Mesodermal cell (in vitro differentiated cells): ENCODE measurements around the gene TCP10L. TPM values are rescaled to one million over a fixed set of nuclear protein-coding genes. Genes with fewer than 3 reads are reported as not detected.
A peak's percentile ranks its signal among the peaks of the same experiment; 100 is the strongest.
"Not testable (repeated sequence)": the region's sequence is repeated elsewhere in the genome, so short reads cannot be mapped to it uniquely, and the experiment has no call there.

Experiments
- H3K27ac ChIP-seq: 2 replicates; pipeline ENCODE4 v1.7.0; 2013; ENCODE audit warnings: mild to moderate bottlenecking, low read depth, low read length, moderate library complexity; ENCODE audit not compliant: severe bottlenecking
- H3K36me3 ChIP-seq: 2 replicates; pipeline ENCODE4 v1.7.1; 2013; ENCODE audit warnings: mild to moderate bottlenecking, low read length, moderate library complexity; ENCODE audit not compliant: control insufficient read depth, insufficient read depth
- H3K4me1 ChIP-seq: one replicate; pipeline ENCODE4 v1.7.1; 2013; ENCODE audit warnings: mild to moderate bottlenecking, low read length; ENCODE audit not compliant: insufficient read depth, control insufficient read depth, poor library complexity, severe bottlenecking
- H3K4me3 ChIP-seq: 2 replicates; pipeline ENCODE4 v1.7.0; 2013; ENCODE audit warnings: low read length, control low read depth, mild to moderate bottlenecking; ENCODE audit not compliant: insufficient read depth, poor library complexity, severe bottlenecking; ENCODE audit errors: extremely low read depth
- H3K9me3 ChIP-seq: 2 replicates; pipeline ENCODE4 v1.7.1; 2013; ENCODE audit warnings: mild to moderate bottlenecking, low read length, moderate library complexity; ENCODE audit not compliant: control insufficient read depth
- WGBS, 2 experiments: methylation state at CpG; one replicate each; pipeline ENCODE4 v1.1.5; 2013; ENCODE audit warnings: missing lambda C conversion rate in 2 of 2; ENCODE audit not compliant: insufficient coverage in 2 of 2; 5-methylcytosine and 5-hydroxymethylcytosine counted together
- polyA plus RNA-seq, 2 experiments: library from polyadenylated mRNA; stranded (reverse); fragments of 50-300 nt; gene quantifications; one replicate each; pipeline ENCODE4 v1.2.3, GENCODE V29; 2013

Gene TCP10L, protein sequence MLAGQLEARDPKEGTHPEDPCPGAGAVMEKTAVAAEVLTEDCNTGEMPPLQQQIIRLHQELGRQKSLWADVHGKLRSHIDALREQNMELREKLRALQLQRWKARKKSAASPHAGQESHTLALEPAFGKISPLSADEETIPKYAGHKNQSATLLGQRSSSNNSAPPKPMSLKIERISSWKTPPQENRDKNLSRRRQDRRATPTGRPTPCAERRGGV
- polyA plus RNA-seq (2013, experiment 1 of 2) = 0.85 TPM
- 1.2 TPM for polyA plus RNA-seq (2013, experiment 2 of 2)

DNA sequence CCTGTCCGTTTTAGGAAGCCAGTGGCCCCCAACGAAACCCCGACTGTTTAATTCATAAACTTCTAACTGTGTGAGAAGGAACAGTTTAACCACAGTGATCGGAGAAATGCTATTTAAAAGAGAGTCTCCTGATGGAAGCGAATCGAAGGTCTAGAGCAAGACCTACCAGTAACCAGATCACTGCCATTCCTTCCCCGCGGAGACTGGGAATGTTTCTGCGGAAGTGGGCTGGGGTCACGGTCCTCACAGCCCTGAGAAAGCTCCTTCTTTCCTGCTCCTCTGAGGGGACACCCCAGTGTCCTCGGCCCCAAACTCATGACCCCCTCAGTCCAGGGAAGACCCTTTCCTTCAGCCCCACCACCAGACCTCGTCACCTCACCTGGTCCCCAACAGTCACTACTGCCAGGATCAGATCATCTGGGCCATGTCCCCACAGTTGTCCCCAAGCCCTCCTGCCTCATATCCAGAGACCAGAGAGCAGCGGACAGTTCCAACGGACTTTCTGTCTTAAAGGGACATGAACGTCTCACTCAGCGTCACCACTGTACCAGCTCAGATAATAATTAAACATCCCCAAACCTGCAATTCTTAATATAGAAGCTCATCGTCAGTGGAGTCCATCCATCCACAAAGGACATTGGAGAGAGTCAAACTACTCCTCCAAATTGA is at the start of gene TCP10L:
Gene TCP10L (minus strand): TSS at position 482 of the 669 bp plus-strand sequence. CDS start 1,219 bp downstream, outside the sequence.
- Histone ChIP-seq H3K4me1 (no peaks in the 10 kb centered on the region), H3K4me3 (no peak within 1 kb of the TSS), H3K27ac (no peak within 1 kb of the TSS), H3K36me3 (no peaks in the 10 kb centered on the region), H3K9me3 (no peaks in the 10 kb centered on the region)
- 84 to 87% methylated on average over 15 to 17 of the region's 17 CpGs for WGBS, 2 experiments

DNA sequence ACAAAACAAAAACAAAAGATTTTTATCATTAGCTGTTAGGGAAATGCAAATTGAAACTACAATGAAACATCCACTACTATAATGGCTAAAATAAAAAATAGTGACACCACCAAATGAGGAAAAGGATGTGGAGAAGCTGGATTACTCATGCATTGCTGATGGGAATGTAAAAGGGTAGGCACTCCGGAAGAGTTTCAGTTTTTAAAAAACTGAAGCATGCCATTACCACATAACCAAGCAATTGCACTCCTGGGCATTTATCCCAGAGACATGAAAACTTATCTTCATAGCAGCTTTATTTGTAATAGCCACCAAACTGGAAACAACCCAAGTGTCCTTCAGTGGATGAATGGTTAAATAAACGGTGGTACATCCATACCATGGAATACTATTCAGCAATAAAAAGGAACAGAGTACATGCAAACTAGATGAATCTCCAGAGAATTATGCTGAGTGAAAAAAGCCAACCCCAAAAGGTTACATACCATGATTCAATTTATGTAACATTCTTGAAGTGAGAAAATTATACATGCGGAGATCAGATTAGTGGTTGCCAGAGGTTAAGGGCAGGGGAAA is 41.4 kb upstream of the TCP10L start:
- no peak overlapping the region for H3K27ac ChIP-seq
- H3K9me3 ChIP-seq = no peaks in the 10 kb centered on the region
- H3K36me3 ChIP-seq = peaks cover 9% of the 10 kb centered on the region
- 78 to 88% methylated on average over 1 of the region's 3 CpGs for WGBS, 2 experiments
- no peaks in the 10 kb centered on the region for H3K4me1 ChIP-seq
- H3K4me3 ChIP-seq = no peak overlapping the region

DNA sequence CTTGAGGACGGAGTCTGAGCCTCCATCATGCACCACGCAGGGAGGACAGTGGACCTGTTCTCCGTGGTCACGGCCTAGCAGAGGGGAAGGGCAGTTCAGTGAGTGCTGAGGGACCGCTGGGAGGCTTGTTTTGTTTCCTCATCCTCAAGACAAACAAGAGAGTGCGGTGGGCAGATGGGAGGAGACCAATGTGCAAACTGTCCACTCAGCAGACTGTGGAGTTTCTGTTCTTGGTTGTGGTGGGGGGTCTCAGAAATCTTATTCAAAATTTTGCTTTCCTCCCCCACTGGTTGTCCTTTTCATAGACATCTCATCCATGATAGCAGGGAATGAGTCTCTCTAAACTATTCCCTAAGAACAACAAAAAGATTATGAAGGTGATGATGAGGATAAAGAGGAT is 32.9 kb upstream of the TCP10L start:
- WGBS, 2 experiments = no CpG with 5 or more reads among the region's 6 CpGs
- H3K4me3 ChIP-seq, H3K36me3 ChIP-seq, H3K9me3 ChIP-seq, H3K27ac ChIP-seq, H3K4me1 ChIP-seq: not testable (repeated sequence)

DNA sequence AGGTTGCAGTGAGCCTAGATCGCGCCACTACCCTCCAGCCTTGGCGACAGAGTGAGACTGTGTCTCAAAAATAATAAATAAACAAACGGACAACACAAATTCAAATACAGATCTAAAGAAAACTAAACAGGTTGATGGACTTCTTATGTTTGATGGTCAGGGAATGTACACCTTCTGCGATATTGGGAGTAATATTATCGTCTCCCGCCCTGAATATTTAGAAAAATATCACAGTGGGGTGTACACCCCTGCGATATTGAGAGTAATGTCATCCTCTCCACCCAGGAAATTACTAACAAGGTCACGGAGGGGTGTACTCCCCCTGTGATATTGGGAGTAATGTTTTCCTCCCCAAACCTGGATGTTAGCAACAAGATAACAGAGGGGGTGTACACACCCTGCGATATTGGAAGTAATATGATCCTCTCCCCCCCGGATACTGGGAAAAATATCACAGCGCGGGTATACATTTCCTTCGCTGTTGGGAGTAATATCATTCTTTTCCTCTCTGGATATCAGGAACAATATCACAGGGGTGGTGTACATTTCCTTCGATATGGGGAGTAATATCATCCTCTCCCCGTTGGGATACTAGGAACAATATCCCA is 28.2 kb upstream of the TCP10L start:
- WGBS, 2 experiments = 87 to 100% methylated on average over 3 to 5 of the region's 16 CpGs
- H3K9me3 ChIP-seq = no peaks in the 10 kb centered on the region
- H3K36me3 ChIP-seq = peaks cover 14% of the 10 kb centered on the region
- peak overlapping the region; percentile 100 for H3K27ac ChIP-seq
- H3K4me3 ChIP-seq = peak overlapping the region; percentile 94
- H3K4me1 ChIP-seq = no peaks in the 10 kb centered on the region

DNA sequence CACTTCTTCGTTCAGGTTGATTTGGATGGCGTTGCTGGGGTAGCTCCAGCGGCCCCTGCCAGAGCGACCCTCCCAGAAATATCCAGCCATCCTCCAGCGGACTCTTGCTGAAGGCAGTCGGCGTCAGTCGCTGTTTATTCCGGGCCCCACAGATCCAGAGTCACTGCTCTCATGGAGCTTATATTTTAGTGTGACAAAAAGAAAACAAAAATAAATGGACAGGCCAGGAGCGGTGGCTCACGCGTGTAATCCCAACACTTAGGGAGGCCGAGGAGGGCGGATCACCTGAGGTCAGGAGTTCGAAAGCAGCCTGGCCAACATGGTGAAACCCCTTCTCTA is 27.6 kb upstream of the TCP10L start:
- Histone ChIP-seq H3K27ac (peak overlapping the region; percentile 100), H3K4me1 (no peaks in the 10 kb centered on the region), H3K36me3 (peaks cover 18% of the 10 kb centered on the region), H3K4me3 (peak overlapping the region; percentile 94), H3K9me3 (no peaks in the 10 kb centered on the region)
- WGBS, 2 experiments = 18 to 22% methylated on average over 7 to 10 of the region's 15 CpGs

DNA sequence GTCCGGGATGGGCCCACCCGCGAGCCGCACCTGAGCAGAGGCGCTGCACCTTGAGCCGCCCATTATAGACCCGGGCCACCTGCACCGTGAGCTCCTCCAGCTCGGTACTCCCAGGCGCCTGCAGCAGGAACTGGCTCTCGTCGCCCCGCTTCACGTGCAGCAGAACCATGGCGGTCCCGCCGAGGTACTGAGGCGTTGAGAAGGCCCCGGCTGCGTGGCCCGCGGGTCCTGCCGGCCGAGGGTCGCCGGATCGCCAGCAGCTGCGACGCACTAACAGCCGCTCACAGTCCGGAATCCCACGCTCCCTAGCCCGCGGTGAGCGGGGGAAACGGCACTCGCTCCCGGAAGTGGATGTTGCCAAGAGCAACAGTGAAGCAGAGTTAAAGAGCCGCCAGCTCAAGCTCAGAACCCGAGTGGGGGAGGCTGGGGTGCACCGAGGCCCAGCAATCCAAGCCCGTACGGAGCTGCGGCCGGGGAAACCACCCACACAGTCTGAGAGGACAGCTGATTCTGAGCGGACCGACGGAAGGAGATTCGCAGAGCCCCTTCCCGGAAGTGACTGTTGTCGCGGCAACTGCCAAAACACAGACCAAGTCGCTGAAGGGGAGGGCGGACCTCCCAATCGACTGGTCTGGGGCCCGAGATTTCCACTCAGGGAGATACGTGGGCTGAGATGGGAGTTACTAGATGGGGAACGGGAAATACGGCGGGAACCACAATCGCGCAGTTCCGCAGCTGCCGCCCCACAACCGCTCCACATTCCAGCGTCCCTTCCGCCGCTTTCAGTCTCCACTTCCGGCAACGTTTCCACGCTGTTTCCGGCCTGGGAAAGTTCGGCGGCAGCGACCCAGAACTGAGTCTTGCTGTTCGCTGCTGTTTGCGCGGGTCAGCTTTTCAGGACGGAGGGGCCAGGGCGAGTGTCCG is 27.0 kb upstream of the TCP10L start, which contains the start of gene CFAP298:
Gene CFAP298 (minus strand): TSS at position 303 of the 924 bp plus-strand sequence. CDS start 134 bp downstream, at position 169.
- Histone ChIP-seq H3K9me3 (no peaks in the 10 kb centered on the region), H3K4me3 (peak within 1 kb of the TSS; percentile 94), H3K27ac (peak within 1 kb of the TSS; percentile 100), H3K4me1 (no peaks in the 10 kb centered on the region), H3K36me3 (peaks cover 24% of the 10 kb centered on the region)
- WGBS, 2 experiments = 0 to 1% methylated on average over 63 to 67 of the region's 81 CpGs

DNA sequence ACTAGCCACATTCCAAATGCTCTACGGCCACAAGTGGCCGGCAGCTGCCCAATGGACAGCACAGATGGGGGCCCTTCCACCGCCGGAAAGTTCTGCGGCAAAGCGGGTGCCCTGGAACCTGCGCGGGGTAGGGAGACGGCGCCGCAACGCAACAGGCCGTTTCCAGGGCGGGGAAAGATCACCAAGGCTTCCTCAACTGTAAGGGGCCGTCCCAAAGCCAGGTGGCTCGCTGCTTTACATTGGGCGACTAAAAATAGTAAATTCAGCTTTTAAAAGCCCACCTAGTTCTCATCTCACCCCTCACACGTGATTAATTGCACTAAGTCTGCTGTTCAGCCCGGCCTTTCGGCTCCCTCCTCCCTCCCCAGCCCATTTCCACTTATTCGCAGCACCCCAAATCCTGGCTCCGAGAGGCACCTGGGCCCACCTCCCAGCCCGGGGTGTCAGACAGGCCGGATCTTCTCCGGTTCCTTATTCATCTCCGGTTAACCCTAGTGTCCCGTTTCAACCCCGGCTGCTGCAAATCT is 26.2 kb upstream of the TCP10L start:
- Histone ChIP-seq H3K9me3 (no peaks in the 10 kb centered on the region), H3K27ac (peak overlapping the region; percentile 100), H3K4me3 (peak overlapping the region; percentile 94), H3K36me3 (peaks cover 29% of the 10 kb centered on the region), H3K4me1 (no peaks in the 10 kb centered on the region)
- whole genome bisulfite sequencing, 2 experiments = 1 to 2% methylated on average over 26 of the region's 28 CpGs

DNA sequence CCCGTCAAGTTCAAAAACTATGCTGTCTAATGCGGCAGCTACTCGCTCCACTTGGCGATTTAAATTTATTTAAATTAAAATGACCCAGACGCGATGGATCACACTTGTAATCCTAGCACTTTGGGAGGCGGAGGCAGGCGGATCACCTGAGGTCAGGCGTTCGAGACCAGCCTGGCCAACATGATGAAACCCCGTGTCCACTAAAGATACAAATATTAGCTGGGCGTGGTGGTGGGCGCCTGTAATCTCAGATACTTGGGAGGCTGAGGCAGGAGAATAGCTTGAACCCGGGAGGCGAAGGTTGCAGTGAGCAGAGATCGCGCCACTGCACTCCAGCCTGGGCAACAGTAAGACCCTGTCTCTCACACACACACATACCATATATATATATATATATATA is 25.6 kb upstream of the TCP10L start:
- not testable (repeated sequence) for H3K27ac ChIP-seq, H3K9me3 ChIP-seq, H3K4me1 ChIP-seq
- peaks cover 35% of the 10 kb centered on the region for H3K36me3 ChIP-seq
- peak overlapping the region; percentile 94 for H3K4me3 ChIP-seq
- 73 to 82% methylated on average over 8 to 9 of the region's 17 CpGs for WGBS, 2 experiments

DNA sequence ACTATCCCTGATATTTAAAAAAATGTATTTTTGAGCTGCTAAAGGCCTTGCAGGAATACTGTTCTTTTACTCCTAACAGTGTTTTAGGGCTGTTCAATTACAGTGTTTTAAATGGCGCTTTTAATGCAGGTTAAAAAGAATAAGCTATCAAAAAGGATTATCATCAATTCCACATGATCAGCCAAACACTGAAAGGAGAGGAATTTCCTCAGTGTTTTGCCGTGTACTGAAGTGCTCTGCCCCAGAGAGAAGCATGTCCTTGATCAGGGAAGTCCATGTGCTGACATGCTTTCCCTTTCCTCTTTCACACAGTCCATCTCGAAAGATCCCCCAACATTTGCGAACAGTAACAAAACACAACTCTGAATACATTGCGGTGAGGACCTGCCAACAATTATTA is 23.5 kb upstream of the TCP10L start:
- H3K36me3 ChIP-seq = peaks cover 55% of the 10 kb centered on the region
- H3K27ac ChIP-seq = no peak overlapping the region
- H3K4me3 ChIP-seq = no peak overlapping the region
- H3K4me1 ChIP-seq = no peaks in the 10 kb centered on the region
- 92 to 100% methylated on average over 4 of the region's 5 CpGs for WGBS, 2 experiments
- H3K9me3 ChIP-seq = no peaks in the 10 kb centered on the region

DNA sequence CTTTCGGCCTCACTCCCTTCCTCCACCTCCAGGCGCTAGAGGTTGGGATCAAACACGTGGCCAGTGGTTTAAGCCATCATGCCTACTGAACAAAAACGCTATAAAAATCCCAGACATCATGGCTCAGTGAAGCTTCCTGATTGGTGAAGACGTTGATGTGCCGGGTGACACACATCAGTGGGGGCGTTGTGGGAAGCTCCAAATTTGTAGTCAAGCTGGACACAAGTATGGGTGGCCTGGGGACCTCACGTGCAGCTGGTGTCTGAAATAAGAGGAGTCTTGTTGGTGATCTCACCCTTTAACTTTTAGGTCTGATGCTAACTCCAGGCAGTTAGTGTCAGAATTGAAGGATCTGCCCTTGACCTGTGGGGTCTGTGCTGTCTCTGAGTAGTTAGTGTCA is 20.1 kb upstream of the TCP10L start:
- Histone ChIP-seq H3K4me1 (no peaks in the 10 kb centered on the region), H3K27ac (no peak overlapping the region), H3K9me3 (no peaks in the 10 kb centered on the region), H3K4me3 (no peak overlapping the region), H3K36me3 (peaks cover 77% of the 10 kb centered on the region)
- 95 to 97% methylated on average over 8 of the region's 8 CpGs for WGBS, 2 experiments
